ENCODE measurements around the gene CSNK1D. TPM values are rescaled to one million over a fixed set of nuclear protein-coding genes. Genes with fewer than 3 reads are reported as not detected.
"Not testable (repeated sequence)": the region's sequence is repeated elsewhere in the genome, so short reads cannot be mapped to it uniquely, and the experiment has no call there.

Gene CSNK1D
- polyA plus RNA-seq, 3 donors from 2014 or later = 48.9 to 130 (median 55.9) TPM

DNA sequence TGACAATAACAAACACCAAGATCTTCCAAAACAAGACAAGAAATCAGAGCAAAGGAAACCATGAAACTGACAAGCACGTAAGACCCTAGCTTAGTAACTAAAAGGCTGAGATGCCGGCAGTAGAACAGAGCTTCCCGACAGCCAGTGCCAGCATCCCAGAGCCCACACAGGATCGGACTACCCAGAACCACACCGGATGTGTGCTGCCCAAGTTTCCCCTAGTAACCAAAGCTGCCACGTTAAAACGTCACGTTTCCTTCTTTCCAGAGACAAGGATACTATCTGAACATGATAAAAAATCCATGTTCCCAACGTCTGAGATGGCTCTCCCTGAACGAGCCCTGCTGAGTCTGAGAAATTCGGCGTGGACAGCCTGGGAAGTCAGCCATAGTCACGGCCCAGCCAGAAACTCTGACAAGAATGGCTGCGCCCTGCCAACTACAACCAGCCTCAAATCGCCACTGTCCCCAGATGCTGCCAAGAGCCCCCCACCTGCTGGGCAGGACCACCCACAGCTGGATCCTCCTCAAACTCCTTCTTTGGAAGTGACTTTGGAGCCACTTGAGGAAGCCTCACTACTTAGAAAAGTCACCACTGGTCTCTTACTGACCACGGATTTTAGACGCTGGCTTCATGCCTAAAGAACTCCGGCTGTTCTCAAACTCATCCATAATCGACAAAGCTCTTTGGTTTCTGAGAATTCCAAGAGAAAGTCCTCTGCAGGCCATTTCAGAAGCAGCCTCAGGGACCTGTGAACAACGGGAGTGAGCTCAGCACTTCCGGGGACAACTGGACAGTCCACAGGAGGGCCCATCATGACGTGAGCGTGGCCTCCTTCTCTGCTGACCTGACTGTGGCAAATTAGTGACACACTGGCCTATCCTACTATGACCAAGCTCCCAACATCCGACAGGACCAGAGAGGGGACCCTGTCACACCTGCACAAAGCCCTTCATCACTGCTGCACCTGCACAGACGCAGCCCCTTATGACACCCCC lies 77.5 kb downstream of the CSNK1D start:
- Mint-ChIP-seq H3K27ac (peak overlapping the region in 1 of 6 donors; percentile 78), H3K27me3 (ENCODE audit: low read depth in 3 of 3) (peaks cover 5 to 7% (median 6%) of the 10 kb centered on the region in 3 donors), H3K9me3 (no peaks in the 10 kb centered on the region), H3K4me1 (peaks cover 29 to 32% of the 10 kb centered on the region in 2 donors), H3K36me3 (peaks cover 9 to 32% (median 22%) of the 10 kb centered on the region in 3 donors), H3K4me3 (no peak overlapping the region)
- no peak for DNase-seq

GRCh38 chr17:82194765-82195164 lies 78.7 kb downstream of the CSNK1D start:
- Mint-ChIP-seq H3K9me3 (no peaks in the 10 kb centered on the region), H3K4me1 (peaks cover 17 to 20% of the 10 kb centered on the region in 2 donors), H3K4me3 (no peak overlapping the region), H3K27me3 (ENCODE audit: low read depth in 3 of 3) (peaks cover 0 to 6% (median 2%) of the 10 kb centered on the region in 3 donors), H3K27ac (no peak overlapping the region), H3K36me3 (peaks cover 9 to 32% (median 22%) of the 10 kb centered on the region in 3 donors)
- DNase-seq = no peak

GRCh38 chr17:82193520-82194220 lies 79.8 kb downstream of the CSNK1D start:
- H3K4me3 Mint-ChIP-seq = no peak overlapping the region
- H3K27me3 Mint-ChIP-seq (ENCODE audit: low read depth in 3 of 3) = peaks cover 0 to 4% (median 0%) of the 10 kb centered on the region in 3 donors
- no peak overlapping the region for H3K27ac Mint-ChIP-seq
- peaks cover 9 to 32% (median 22%) of the 10 kb centered on the region in 3 donors for H3K36me3 Mint-ChIP-seq
- no peaks in the 10 kb centered on the region for H3K9me3 Mint-ChIP-seq
- DNase-seq = no peak
- H3K4me1 Mint-ChIP-seq = peaks cover 8 to 10% of the 10 kb centered on the region in 2 donors

DNA sequence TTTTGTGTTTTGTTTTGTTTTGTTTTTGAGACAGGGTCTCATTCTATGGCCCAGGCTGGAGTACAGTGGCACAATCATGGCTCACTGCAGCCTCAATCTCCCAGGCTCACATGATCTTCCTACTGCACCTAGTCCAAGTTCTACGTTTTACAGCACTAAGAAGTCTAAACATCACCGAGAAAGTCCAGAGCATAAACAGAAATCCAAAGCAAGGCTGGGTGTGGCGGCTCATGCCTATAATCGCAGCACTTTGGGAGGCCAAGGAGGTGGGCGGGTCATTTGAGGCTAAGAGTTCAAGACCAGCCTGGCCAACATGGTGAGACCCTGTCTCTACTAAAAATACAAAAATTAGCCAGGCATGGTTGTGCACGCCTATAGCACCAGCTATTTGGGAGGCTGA lies 80.5 kb downstream of the CSNK1D start:
- H3K27ac Mint-ChIP-seq; H3K27me3 Mint-ChIP-seq (ENCODE audit: low read depth in 3 of 3); DNase-seq; H3K4me3 Mint-ChIP-seq; H3K4me1 Mint-ChIP-seq; H3K9me3 Mint-ChIP-seq: not testable (repeated sequence)
- H3K36me3 Mint-ChIP-seq = peaks cover 5 to 32% (median 17%) of the 10 kb centered on the region in 3 donors

Other genes starting within 250 kb of the CSNK1D start
- gene RAC3, start 242.0 kb downstream of the CSNK1D start, polyA plus RNA-seq = not detected
- 100 to 1,000 TPM; 144 to 242 (median 165) TPM for gene DCXR, start 236.0 kb downstream of the CSNK1D start, polyA plus RNA-seq
- 1 to 10 TPM; 2.2 to 3.7 (median 3.2) TPM for gene RFNG, start 221.9 kb downstream of the CSNK1D start, polyA plus RNA-seq
- 100 to 1,000 TPM; 174 to 212 (median 183) TPM for gene GPS1, start 221.8 kb downstream of the CSNK1D start, polyA plus RNA-seq
- 10 to 100 TPM; 61.7 to 85.3 (median 82.5) TPM for gene DUS1L, start 207.9 kb downstream of the CSNK1D start, polyA plus RNA-seq
- gene FASN, start 175.5 kb downstream of the CSNK1D start, polyA plus RNA-seq = 1 to 10 TPM in 1 of 3 donors, under 1 TPM in 2; 0.10 to 2.7 (median 0.23) TPM
- gene CCDC57, start 60.9 kb downstream of the CSNK1D start, polyA plus RNA-seq = 10 to 100 TPM; 27.7 to 65.8 (median 28.8) TPM
- gene SLC16A3, start 44.7 kb downstream of the CSNK1D start, polyA plus RNA-seq = 10 to 100 TPM in 1 of 3 donors, 1 to 10 TPM in 2; 5.8 to 12.2 (median 6.8) TPM
- 100 to 1,000 TPM; 278 to 589 (median 370) TPM for gene CD7, start 43.9 kb upstream of the CSNK1D start, polyA plus RNA-seq
- 1 to 10 TPM in 2 of 3 donors, not detected in 1; 2.7 to 3.6 TPM for gene SECTM1, start 60.1 kb upstream of the CSNK1D start, polyA plus RNA-seq
- gene TEX19, start 85.5 kb upstream of the CSNK1D start, polyA plus RNA-seq = not detected
- not detected for gene UTS2R, start 98.1 kb upstream of the CSNK1D start, polyA plus RNA-seq
- gene HEXD, start 144.6 kb upstream of the CSNK1D start, polyA plus RNA-seq = 10 to 100 TPM; 12.7 to 18.8 (median 15.2) TPM
- 10 to 100 TPM; 29.3 to 43.5 (median 39.8) TPM for gene OGFOD3, start 144.9 kb upstream of the CSNK1D start, polyA plus RNA-seq
- gene CYBC1, start 177.1 kb upstream of the CSNK1D start, polyA plus RNA-seq = 100 to 1,000 TPM; 182 to 246 (median 243) TPM
- 100 to 1,000 TPM; 149 to 192 (median 179) TPM for gene NARF, start 185.0 kb upstream of the CSNK1D start, polyA plus RNA-seq
- gene FOXK2, start 246.0 kb upstream of the CSNK1D start, polyA plus RNA-seq = 1 to 10 TPM; 1.9 to 9.7 (median 2.9) TPM

Measured in immature natural killer cell (primary cell).